Neural cell (in vitro differentiated cells): ENCODE measurements around the gene ACTBL2.

Experiments
- CTCF ChIP-seq: fragments of 450-650 bp; IDR thresholded peaks from 2 replicates; pipeline ENCODE4 v1.5.1; 2014; ENCODE audit warnings: antibody characterized with exemption, mild to moderate bottlenecking, moderate library complexity; ENCODE audit not compliant: poor library complexity, severe bottlenecking
- EP300 ChIP-seq: fragments of 450-650 bp; conservative IDR thresholded peaks from 2 replicates; pipeline ENCODE4 v1.6.1; 2014; ENCODE audit warnings: antibody characterized with exemption, mild to moderate bottlenecking, moderate library complexity; ENCODE audit not compliant: poor library complexity, severe bottlenecking
- EZH2 ChIP-seq: fragments of 200-600, 300-800 bp; shearing (Covaris generic), sonication (generic); IDR thresholded peaks from 2 replicates; pipeline ENCODE4 v1.6.1; 2014; ENCODE audit warnings: antibody characterized with exemption, low read length, borderline replicate concordance, mild to moderate bottlenecking; ENCODE audit not compliant: insufficient read depth, poor library complexity, severe bottlenecking
- POLR2AphosphoS5 ChIP-seq: IDR thresholded peaks from 2 replicates; pipeline ENCODE4 v1.6.1; 2012
- RAD21 ChIP-seq: fragments of 450-650 bp; conservative IDR thresholded peaks from 2 replicates; pipeline ENCODE4 v1.6.1; 2014; ENCODE audit warnings: antibody characterized with exemption, mild to moderate bottlenecking, moderate library complexity
- SMC3 ChIP-seq: fragments of 450-650 bp; conservative IDR thresholded peaks from 2 replicates; pipeline ENCODE4 v1.6.1; 2014; ENCODE audit warnings: antibody characterized with exemption, mild to moderate bottlenecking, moderate library complexity; ENCODE audit not compliant: poor library complexity
- TAF1 ChIP-seq: IDR thresholded peaks from 2 replicates; pipeline ENCODE4 v1.6.1; 2012; ENCODE audit warnings: low read depth

GRCh38 chr5:57432876-57433275, 49.7 kb downstream of the ACTBL2 start:
- no peak for TF ChIP-seq CTCF
- TF ChIP-seq EP300: no peak
- TF ChIP-seq POLR2AphosphoS5: no peak
- no peak for TF ChIP-seq TAF1
- no peak for TF ChIP-seq SMC3
- TF ChIP-seq EZH2: no peak
- TF ChIP-seq RAD21: no peak
